Thyroid gland (tissue), 4 donors: ENCODE measurements around the gene TUBB1. TPM values are rescaled to one million over a fixed set of nuclear protein-coding genes. Genes with fewer than 3 reads are reported as not detected.

Experiments
- DNase-seq, 2 donors: peaks; one replicate each; pipeline ENCODE4 v3.0.0-alpha.2; 2019
- H3K27ac ChIP-seq, 3 donors: fragments of 200-600 bp; sonication (generic); 1 replicate in 2 of 3; 2 replicates in 1 of 3; pipeline ENCODE4 v1.5.1; 2016 to 2019; ENCODE audit warnings: mild to moderate bottlenecking in 1 of 3, moderate library complexity in 1 of 3
- H3K27me3 ChIP-seq: fragments of 200-600 bp; sonication (generic); one replicate; pipeline ENCODE4 v1.5.1; 2019
- H3K36me3 ChIP-seq, 2 donors: fragments of 200-600 bp; sonication (generic); one replicate each; pipeline ENCODE4 v1.5.1; 2016 to 2019
- H3K4me1 ChIP-seq, 2 donors: fragments of 200-600 bp; sonication (generic); one replicate each; pipeline ENCODE4 v1.5.1; 2017 to 2019
- H3K4me3 ChIP-seq, 3 donors: fragments of 200-600 bp; sonication (generic); replicated peaks in 1 of 3; 1 replicate in 2 of 3; 2 replicates in 1 of 3; pipeline ENCODE4 v1.5.1; 2016; ENCODE audit warnings: mild to moderate bottlenecking in 1 of 3
- H3K9me3 ChIP-seq: fragments of 200-600 bp; sonication (generic); one replicate; pipeline ENCODE4 v1.5.1; 2017
- CTCF ChIP-seq, 6 experiments: fragments of 200-600 bp in 3 of 6; fragments of 450-650 bp in 3 of 6; sonication (generic) in 3 of 6; IDR thresholded peaks; one replicate each; pipeline ENCODE4 v1.5.1; 2016 to 2019; ENCODE audit warnings: antibody characterized with exemption in 6 of 6, mild to moderate bottlenecking in 2 of 6, inconsistent platforms in 1 of 6, moderate library complexity in 1 of 6
- POLR2A ChIP-seq, 2 donors: fragments of 450-650 bp; IDR thresholded peaks; one replicate each; pipeline ENCODE4 v1.6.1; 2017; ENCODE audit warnings: antibody characterized with exemption in 2 of 2, mild to moderate bottlenecking in 2 of 2, moderate library complexity in 1 of 2
- WGBS, 2 donors: methylation state at CpG; one replicate each; pipeline ENCODE4 v1.1.5; 2017; 5-methylcytosine and 5-hydroxymethylcytosine counted together
- intact Hi-C: fragments of 100-400 bp; cut with DNase I; formaldehyde crosslinking; loops from one replicate; pipeline ENCODE4 v1.15.1; 2023
- total RNA-seq, 4 donors: library from RNA; depleted of rRNA; stranded (reverse); fragments of >200 nt; gene quantifications; one replicate each; pipeline ENCODE4 v1.2.3, GENCODE V29; 2016

The TUBB1 gene
- total RNA-seq, 4 donors from 2014 or later, result 0.11 to 0.46 TPM; not detected in 2

GRCh38 chr20:58997141-58997770 is 22.0 kb upstream of the TUBB1 start:
- Histone ChIP-seq H3K27me3 (no peaks in the 10 kb centered on the region), H3K27ac (peak overlapping the region in 1 of 3 donors; percentile 79), H3K36me3 (peaks cover 58 to 61% of the 10 kb centered on the region in 2 donors), H3K4me1 (peaks cover 23 to 27% of the 10 kb centered on the region in 2 donors), H3K4me3 (no peak overlapping the region), H3K9me3 (no peaks in the 10 kb centered on the region)
- no peak for DNase-seq
- intact Hi-C loops, result no loop called here
- 93 to 94% methylated on average over 24 of the region's 24 CpGs for WGBS, 2 donors
- TF ChIP-seq POLR2A (IDR thresholded peaks at IDR 0.05) (no peak), CTCF (IDR thresholded peaks at IDR 0.05) (no peak)

GRCh38 chr20:58998656-58999055 is 20.6 kb upstream of the TUBB1 start:
- H3K9me3 ChIP-seq, result no peaks in the 10 kb centered on the region
- no peak for DNase-seq
- peaks cover 17% of the 10 kb centered on the region in 2 donors for H3K4me1 ChIP-seq
- intact Hi-C loops, result no loop called here
- 87 to 97% methylated on average over 11 of the region's 11 CpGs for WGBS, 2 donors
- H3K36me3 ChIP-seq, result peaks cover 45 to 49% of the 10 kb centered on the region in 2 donors
- no peaks in the 10 kb centered on the region for H3K27me3 ChIP-seq
- TF ChIP-seq POLR2A (IDR thresholded peaks at IDR 0.05) (no peak), CTCF (IDR thresholded peaks at IDR 0.05) (no peak)
- no peak overlapping the region for H3K27ac ChIP-seq
- H3K4me3 ChIP-seq, result no peak overlapping the region

- peaks cover 29 to 32% of the 10 kb centered on the region in 2 donors for H3K36me3 ChIP-seq
- peaks cover 29 to 30% of the 10 kb centered on the region in 2 donors for H3K4me1 ChIP-seq
- H3K27ac ChIP-seq, result no peak overlapping the region
- intact Hi-C loops, result loop anchor here (10.0 kb wide), 1 partner anchor 106 kb away; no protein-coding TSS in a partner anchor
- WGBS, 2 donors, result 64 to 76% methylated on average over 3 of the region's 3 CpGs
- H3K9me3 ChIP-seq, result no peaks in the 10 kb centered on the region
- no peak overlapping the region for H3K4me3 ChIP-seq
- no peaks in the 10 kb centered on the region for H3K27me3 ChIP-seq
- no peak for DNase-seq
- no peak for TF ChIP-seq CTCF (IDR thresholded peaks at IDR 0.05)
- TF ChIP-seq POLR2A (IDR thresholded peaks at IDR 0.05), result no peak
Observed at GRCh38 chr20:59000326-59000725, 18.9 kb upstream of the TUBB1 start.

GRCh38 chr20:59001068-59001448 is 18.2 kb upstream of the TUBB1 start:
- no peaks in the 10 kb centered on the region for H3K9me3 ChIP-seq
- intact Hi-C loops, result loop anchor here (10.0 kb wide), 1 partner anchor 106 kb away; no protein-coding TSS in a partner anchor

More at GRCh38 chr20:59001068-59001448, 18.2 kb upstream of the TUBB1 start:
- TF ChIP-seq CTCF (IDR thresholded peaks at IDR 0.05), result no peak
- TF ChIP-seq POLR2A (IDR thresholded peaks at IDR 0.05), result no peak
- H3K27me3 ChIP-seq, result no peaks in the 10 kb centered on the region
- H3K4me3 ChIP-seq, result no peak overlapping the region
- no peak overlapping the region for H3K27ac ChIP-seq
- peaks cover 22 to 25% of the 10 kb centered on the region in 2 donors for H3K36me3 ChIP-seq
- no peak for DNase-seq
- H3K4me1 ChIP-seq, result peaks cover 36 to 37% of the 10 kb centered on the region in 2 donors
- WGBS, 2 donors, result 86 to 90% methylated on average over 10 to 11 of the region's 13 CpGs
